Fibroblast of skin of left biceps (primary cell): ENCODE data around the gene GRIP2.

Source experiments
- DNase-seq, 2 experiments: peaks; one replicate each; pipeline ENCODE4 v3.0.0-alpha.2; 2013; ENCODE audit warnings: low read depth in 2 of 2

GRIP2 gene

GRCh38 chr3:14561051-14561960 is 21.2 kb upstream of the GRIP2 start:
- DNase-seq: no peak

- DNase-seq: no peak
Observed at GRCh38 chr3:14560110-14560509, 20.0 kb upstream of the GRIP2 start.

GRCh38 chr3:14558029-14558428 is 17.9 kb upstream of the GRIP2 start:
- DNase-seq: no peak

GRCh38 chr3:14555835-14556234 is 15.7 kb upstream of the GRIP2 start:
- DNase-seq: no peak

- no peak for DNase-seq
Observed at GRCh38 chr3:14554715-14555114, 14.6 kb upstream of the GRIP2 start.

GRCh38 chr3:14553871-14554270 is 13.7 kb upstream of the GRIP2 start:
- DNase-seq: no peak

GRCh38 chr3:14552717-14553116 is 12.6 kb upstream of the GRIP2 start:
- no peak for DNase-seq

- no peak for DNase-seq
Observed at GRCh38 chr3:14552041-14552648, 12.0 kb upstream of the GRIP2 start.

GRCh38 chr3:14550651-14551611 is 10.8 kb upstream of the GRIP2 start:
- DNase-seq: no peak

- DNase-seq: no peak
Observed at GRCh38 chr3:14550181-14550580, 10.0 kb upstream of the GRIP2 start.

- no peak for DNase-seq
Observed at GRCh38 chr3:14549256-14549919, 9.2 kb upstream of the GRIP2 start.

- no peak for DNase-seq
Observed at GRCh38 chr3:14548321-14548729, 8.2 kb upstream of the GRIP2 start.

- DNase-seq: no peak
Observed at GRCh38 chr3:14547693-14548092, 7.6 kb upstream of the GRIP2 start.

- DNase-seq: no peak
Observed at GRCh38 chr3:14546041-14546440, 5.9 kb upstream of the GRIP2 start.

GRCh38 chr3:14545251-14545635 is 5.1 kb upstream of the GRIP2 start:
- DNase-seq: no peak

- no peak for DNase-seq
Observed at GRCh38 chr3:14544282-14545250, 4.4 kb upstream of the GRIP2 start.

GRCh38 chr3:14543446-14543845 is 3.3 kb upstream of the GRIP2 start:
- DNase-seq: no peak

- no peak for DNase-seq
Observed at GRCh38 chr3:14542656-14543055, 2.5 kb upstream of the GRIP2 start.

- no peak for DNase-seq
Observed at GRCh38 chr3:14541646-14542045, 1.5 kb upstream of the GRIP2 start.

GRCh38 chr3:14540821-14541385 is 761 bp upstream of the GRIP2 start:
- DNase-seq: no peak
